Measurements from ENCODE around the gene ALDH1L1.

The ALDH1L1 gene

DNA sequence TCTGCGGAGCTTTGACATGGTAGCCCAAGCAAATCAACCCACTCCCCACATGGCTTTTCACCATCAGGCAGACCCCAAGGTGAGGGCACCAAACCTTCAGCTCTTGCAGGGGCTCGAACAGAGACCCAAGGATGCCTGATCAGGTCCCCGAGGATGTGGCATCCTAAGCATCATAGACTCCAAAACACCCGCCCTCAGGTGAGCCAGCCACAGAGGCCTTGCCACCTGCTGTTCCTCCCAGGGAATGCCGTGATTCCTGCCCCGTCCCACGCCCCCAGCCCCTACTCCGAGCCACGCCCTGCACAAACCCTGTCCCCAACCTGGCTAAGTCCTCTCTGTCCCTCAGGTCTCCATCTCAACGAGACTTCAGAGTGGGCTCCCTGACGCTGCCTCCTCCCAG, 61.8 kb downstream of the ALDH1L1 start:
- no peak for DNase-seq

DNA sequence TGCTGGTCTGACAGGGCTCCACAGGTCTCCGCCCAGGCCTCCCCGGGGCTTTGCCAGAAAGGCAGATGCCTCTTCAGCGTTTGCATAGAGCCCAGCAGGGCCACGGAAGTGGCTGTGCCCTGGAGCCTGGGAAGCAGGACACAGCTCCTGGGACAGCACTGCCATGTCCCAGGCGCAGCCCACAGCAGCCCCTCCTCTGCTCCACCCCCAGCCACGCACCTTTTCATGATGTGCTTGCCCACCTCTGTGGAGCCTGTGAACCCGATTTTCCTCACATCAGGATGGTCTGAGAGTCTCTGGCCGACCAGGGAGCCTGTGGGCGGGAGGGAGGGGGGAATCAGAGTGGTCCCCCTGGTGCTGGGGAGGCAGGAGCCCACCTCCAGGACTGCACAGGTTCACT, 62.6 kb downstream of the ALDH1L1 start:
- no peak for DNase-seq

GRCh38 chr3:126117212-126117611, 63.2 kb downstream of the ALDH1L1 start:
- DNase-seq = no peak

- no peak for DNase-seq
Observed at GRCh38 chr3:126116526-126116925, 63.9 kb downstream of the ALDH1L1 start.

DNA sequence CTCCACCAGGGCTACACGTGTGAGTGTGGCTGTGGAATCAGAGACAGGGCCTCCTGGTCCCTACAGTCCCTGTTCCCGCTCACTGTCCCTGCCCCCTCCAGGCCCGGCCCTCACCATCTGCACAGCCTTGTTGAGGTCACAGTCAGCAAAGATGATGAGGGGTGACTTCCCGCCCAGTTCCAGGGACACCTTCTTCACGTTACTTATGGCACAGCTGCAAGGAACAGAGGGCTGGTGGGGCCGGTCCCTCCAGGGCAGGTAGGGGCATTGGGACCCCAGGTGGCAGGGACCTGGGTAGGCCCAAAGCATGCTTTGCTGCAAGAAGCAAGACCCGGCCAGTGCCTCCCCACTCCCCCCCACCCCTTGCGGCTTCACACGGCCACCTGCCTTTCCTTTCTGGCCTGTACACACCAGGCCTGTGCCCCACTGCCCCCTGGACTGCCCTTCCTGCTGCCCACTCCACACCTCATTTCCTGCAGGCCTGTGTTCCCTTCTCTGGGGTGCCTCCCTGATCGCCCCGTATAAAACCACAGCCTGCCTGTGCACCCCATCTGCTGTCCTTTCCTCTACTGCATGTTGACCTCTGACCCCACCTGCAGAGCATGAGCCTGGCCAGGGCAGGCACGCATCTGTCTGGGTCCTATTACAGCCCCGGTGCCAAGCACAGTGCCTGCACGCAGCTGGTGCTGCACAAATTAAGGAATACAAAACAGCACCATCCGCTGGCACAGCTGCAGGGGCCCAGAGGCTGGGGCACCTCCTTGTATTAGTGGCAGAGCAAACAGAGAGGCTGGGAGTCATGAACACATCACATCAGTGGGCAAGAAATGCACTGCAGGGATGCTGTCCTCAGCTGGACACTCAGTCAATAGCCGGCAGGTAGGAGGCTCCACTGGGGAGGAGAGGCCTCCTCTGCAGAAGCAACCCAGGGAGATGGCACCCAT, 65.7 kb downstream of the ALDH1L1 start:
- DNase-seq = no peak

- peak; percentile 5 for DNase-seq
Observed at GRCh38 chr3:126113733-126114442, 66.5 kb downstream of the ALDH1L1 start.

GRCh38 chr3:126113238-126113555, 67.2 kb downstream of the ALDH1L1 start:
- no peak for DNase-seq

- DNase-seq = no peak
Observed at GRCh38 chr3:126112531-126113237, 67.7 kb downstream of the ALDH1L1 start.

GRCh38 chr3:126111566-126112475, 68.6 kb downstream of the ALDH1L1 start:
- no peak for DNase-seq

GRCh38 chr3:126111126-126111551, 69.2 kb downstream of the ALDH1L1 start:
- DNase-seq = no peak

DNA sequence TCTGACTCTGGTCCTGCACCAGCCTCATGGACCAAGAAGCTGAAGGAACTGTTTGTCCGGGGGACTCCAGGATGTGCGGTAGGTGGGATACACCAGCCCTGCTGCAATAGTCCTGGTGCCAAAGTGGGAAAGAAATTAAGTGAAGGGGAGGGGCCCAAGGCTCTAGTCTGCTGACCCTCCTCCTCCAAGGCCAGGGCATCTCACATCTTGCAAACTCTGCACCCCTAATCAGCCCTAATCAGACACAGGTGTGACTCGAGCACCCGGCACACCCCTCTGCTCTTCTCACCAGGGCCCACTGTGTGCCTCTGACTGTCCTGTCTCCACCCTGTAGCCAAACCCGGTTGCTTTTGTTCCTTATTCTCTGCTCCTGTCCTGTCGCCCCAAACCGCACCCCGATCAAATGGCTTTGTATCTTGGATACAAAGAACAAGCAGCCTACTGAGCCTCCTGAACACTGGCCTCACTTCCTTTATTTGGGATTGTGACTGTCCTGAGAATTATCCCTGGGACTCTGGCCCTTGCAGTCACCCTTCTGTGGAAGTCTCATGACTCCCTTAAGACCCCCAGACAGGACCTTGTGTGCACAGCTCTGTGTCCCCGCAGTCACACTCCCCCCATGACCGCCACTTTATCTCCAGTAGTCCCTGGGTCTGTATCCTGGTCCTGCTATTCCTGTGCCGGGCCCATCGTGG, 69.8 kb downstream of the ALDH1L1 start:
- DNase-seq = no peak

DNA sequence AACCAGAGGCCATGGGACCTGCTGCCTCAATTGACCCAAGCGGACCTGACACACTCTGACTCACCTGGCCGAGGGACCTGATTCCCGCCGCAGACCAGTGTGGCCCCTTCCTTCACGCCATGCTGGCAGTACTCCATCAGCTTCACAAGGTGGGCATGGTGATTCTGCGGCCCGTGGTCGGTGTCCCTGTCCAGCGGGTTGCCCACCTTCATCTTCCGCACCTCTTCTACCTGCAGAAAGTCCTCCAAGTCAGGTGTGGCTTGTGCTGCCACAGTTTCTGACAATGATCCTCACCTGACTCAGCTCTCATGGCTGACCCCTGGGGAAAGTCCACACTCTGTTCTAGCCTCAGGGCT, 70.5 kb downstream of the ALDH1L1 start:
- no peak for DNase-seq

DNA sequence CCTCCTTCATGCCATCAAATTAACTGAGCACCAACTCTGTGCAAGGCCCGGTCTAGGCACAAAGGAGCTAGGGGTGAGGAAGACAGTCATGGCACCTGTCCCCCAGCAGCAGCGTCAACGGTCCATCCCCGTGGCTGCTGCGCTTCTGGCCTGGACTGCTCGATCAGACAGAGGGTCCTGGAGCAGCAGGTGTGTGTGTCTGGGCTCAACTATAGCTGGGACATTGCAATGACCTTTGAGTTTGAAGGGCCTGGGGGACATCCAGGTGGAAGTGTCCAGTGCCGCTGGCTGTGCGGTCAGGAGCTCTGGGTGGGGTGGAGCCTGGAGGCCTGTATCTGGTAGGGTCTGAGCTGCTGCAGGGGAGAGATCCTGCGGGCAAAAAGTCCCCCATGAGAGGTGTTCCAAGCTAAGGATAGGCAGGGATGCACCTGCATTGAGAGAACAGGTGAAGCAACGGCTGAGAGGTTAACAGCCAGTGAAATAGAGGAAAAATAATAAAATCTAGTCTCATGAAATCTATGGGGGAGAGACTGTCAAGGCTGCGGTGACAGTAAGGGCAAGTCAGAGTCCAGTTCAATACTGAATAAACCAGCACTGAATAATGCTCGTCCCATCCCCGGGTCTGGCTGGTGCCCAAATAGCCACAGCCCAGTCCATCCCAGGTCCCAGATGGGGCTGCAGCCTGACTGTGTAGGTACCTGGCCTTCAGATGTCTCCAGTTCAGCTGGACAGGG, 71.1 kb downstream of the ALDH1L1 start:
- DNase-seq = no peak

DNA sequence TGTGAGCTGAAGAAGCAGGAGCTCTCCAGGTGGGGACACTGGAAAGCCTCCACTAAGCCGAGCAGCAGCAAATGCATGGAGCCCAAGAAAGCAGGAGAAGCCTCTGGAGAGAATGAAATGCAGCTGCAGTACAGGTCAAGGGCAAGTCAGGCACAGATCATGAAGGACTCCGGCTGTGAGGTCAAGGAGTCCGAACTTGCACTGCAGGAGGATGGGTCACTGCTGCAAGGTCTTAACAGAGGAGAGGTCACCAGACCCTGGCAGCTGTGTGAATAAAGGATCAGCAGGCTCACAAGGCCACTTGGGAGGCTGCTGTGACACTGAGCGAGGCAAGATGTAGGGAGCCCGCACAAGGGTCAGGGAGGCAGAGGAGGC, 71.7 kb downstream of the ALDH1L1 start:
- DNase-seq = no peak

DNA sequence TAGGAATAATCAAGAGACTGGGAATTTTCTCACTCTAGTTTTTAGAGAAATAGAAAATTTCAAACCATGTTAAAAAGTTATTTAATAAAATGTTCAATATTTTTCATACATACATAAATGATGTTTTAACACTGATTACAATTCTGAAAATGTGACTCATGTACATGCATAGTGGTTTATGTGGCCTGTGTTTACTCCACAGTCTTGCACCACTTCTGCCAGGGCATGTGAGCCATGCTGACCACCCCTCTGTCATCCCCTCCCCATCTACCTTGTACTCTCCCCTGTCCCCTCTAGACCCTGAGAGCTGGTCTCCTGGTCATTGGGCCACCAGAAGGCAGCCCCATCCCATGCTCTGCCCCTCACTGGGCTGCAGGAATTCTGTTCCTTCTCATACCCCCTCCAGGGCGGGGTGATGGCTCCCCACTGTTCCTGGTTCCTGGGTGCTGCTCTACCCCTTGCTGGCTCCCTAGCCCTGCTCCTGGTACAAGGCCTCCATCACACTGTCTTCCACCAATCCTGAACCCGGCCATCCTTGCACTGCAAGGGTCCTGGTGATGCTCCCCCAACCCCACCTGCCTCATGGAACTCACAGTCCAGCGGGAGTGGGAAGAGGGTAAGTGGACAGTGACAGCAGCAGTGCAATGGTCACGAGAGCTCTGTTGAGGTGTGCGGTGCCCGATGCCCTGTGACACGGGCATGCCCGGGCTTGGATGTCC, 72.3 kb downstream of the ALDH1L1 start:
- no peak for DNase-seq

DNA sequence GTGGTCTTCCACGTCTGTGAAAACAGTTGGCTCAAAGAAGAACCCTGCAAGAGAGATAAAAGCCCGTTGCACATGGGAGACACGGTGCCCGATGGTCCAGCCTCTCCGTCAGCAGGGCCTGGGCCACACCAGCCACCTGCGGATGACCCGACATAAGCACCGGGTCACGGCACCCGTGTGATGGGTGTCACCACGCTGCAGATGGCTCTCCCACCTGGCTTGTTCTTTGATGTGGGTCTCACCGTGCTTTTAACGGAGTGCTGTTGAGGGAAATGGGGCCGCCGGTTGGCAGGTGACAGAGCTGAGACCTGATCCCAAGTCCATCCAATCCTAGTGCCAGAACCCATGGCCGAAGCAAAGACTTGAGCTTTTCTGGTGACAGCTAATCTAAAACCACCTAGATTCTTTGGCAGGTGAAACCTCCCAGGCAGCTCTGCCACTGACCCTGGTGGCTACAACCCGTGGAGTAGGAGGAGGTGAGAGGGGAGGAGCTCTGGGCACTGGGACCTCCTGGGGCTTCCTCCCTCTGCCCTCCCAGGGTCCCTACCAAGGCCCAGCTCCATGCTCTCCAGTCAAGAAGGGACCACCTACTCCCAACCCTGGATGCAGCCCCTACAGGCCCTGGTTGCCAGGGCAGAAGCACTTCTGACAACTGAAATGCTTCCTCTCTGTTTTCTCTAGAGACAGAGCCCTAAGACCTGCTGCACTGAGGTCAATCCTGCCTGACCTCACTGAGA, 73.0 kb downstream of the ALDH1L1 start:
- no peak for DNase-seq

GRCh38 chr3:126106336-126107202, 73.8 kb downstream of the ALDH1L1 start:
- no peak for DNase-seq

- DNase-seq = no peak
Observed at GRCh38 chr3:126105691-126106187, 74.6 kb downstream of the ALDH1L1 start.
